ENCODE measurements around the gene RAB7B. TPM values are rescaled to one million over a fixed set of nuclear protein-coding genes. Genes with fewer than 3 reads are reported as not detected.

RAB7B gene
- polyA plus RNA-seq, 2 of the 4 experiments (the other 2 are of a cell fraction), result 0.08 to 0.30 TPM

DNA sequence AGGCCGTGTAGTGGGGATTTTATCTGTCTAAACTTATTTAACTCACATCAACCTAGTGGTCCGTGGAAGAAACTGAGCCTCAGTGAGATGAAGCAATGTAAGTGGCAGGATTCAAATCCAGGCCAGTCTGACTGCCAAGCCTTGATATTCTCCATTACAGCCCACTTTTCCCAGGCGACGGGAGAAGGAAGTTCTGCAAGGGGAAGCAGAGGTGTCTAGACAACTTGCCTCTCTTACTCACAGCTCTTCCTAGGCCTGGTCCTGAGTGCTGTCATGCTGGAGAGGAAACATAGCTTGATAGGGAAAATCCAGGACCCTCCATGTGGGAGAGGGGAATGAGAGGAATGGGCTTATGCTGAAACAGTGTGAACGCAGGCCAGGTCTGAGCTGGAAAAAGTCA lies 11.4 kb upstream of the RAB7B start:
- H3K27ac ChIP-seq, result no peak overlapping the region
- no peak overlapping the region for H3K4me3 ChIP-seq
- DNase-seq (ENCODE audit: low read depth in 1 of 2, low spot score in 1 of 2) (no peak), ATAC-seq (no peak), FAIRE-seq (no peak)
- ChIA-PET POLR2A (no interaction called here), CTCF (interaction anchor here (1.0 to 1.3 kb wide), 2 partner anchors 12 to 96 kb away, joined by 3 to 4 read pairs; partner anchors contain the start of gene RAB7B)
- H3K4me2 ChIP-seq, result no peak overlapping the region
- H3K9me3 ChIP-seq, result no peaks in the 10 kb centered on the region
- WGBS (ENCODE audit: missing lambda C conversion rate), result 65% methylated on average over 5 of the region's 5 CpGs
- no peaks in the 10 kb centered on the region for H3K4me1 ChIP-seq
- TF ChIP-seq RARB (CRISPR knock-in tag; IDR thresholded peaks at IDR 0.05) (no peak), SREBF2 (IDR thresholded peaks at IDR 0.05) (no peak), BHLHE40 (IDR thresholded peaks at IDR 0.05; ENCODE audit: low read depth, low read length) (no peak), PHF8 (IDR thresholded peaks at IDR 0.05; ENCODE audit: borderline replicate concordance, low read depth) (no peak)
- TF ChIP-seq, protein P1, sequence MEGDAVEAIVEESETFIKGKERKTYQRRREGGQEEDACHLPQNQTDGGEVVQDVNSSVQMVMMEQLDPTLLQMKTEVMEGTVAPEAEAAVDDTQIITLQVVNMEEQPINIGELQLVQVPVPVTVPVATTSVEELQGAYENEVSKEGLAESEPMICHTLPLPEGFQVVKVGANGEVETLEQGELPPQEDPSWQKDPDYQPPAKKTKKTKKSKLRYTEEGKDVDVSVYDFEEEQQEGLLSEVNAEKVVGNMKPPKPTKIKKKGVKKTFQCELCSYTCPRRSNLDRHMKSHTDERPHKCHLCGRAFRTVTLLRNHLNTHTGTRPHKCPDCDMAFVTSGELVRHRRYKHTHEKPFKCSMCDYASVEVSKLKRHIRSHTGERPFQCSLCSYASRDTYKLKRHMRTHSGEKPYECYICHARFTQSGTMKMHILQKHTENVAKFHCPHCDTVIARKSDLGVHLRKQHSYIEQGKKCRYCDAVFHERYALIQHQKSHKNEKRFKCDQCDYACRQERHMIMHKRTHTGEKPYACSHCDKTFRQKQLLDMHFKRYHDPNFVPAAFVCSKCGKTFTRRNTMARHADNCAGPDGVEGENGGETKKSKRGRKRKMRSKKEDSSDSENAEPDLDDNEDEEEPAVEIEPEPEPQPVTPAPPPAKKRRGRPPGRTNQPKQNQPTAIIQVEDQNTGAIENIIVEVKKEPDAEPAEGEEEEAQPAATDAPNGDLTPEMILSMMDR (IDR thresholded peaks at IDR 0.05), result no peak

DNA sequence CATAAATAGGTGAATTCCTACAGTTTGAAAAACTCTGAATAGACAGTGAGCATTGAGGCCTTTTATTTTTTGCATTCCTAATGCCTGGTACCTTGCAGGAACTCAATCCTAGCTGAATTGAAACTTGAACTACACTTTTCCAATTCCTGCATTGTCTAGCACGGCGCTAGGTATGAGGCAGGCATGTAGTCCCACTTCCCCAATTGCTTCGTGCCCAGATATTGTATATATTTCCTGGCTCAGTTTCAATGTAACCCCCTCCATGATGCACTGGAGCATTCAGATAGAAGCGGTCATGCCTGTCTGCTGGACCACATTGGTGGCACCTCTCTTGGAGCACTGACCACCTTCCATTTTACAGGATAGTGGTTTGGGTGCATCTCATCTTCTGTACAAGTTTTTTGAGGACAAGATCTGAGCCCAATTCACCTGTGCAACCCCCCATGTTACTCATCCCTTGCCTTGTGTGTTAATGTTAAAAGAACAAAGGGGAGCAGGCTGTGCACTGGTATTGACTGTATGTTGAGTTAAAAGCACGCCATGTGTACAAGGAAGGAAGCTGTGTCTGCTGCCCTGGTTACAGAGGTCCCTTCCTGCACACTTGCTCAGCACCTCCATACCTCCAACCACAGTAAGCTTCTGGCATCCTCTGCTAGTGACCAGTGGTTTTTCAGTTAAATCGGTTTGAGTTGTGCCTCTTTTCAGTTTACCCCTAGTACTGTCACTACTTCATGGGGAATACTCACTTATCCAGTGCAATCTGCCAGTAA lies 10.0 kb upstream of the RAB7B start:
- Histone ChIP-seq H3K4me1 (no peaks in the 10 kb centered on the region), H3K9me3 (no peaks in the 10 kb centered on the region), H3K4me3 (no peak overlapping the region), H3K27ac (no peak overlapping the region), H3K4me2 (no peak overlapping the region)
- 57% methylated on average over 6 of the region's 6 CpGs for WGBS (ENCODE audit: missing lambda C conversion rate)
- ATAC-seq (no peak), DNase-seq (ENCODE audit: low read depth in 1 of 2, low spot score in 1 of 2) (no peak), FAIRE-seq (no peak)
- TF ChIP-seq RARB (CRISPR knock-in tag; IDR thresholded peaks at IDR 0.05), result no peak
- no peak for TF ChIP-seq ZFP36 (IDR thresholded peaks at IDR 0.05; ENCODE audit: borderline replicate concordance, partially characterized antibody)
- no peak for TF ChIP-seq BHLHE40 (IDR thresholded peaks at IDR 0.05; ENCODE audit: low read depth, low read length)
- no peak for TF ChIP-seq NPAS2 (CRISPR knock-in tag; IDR thresholded peaks at IDR 0.05; ENCODE audit: borderline replicate concordance)
- no peak for TF ChIP-seq POLR2A (IDR thresholded peaks at IDR 0.05; ENCODE audit: low read length)
- TF ChIP-seq, protein P2, sequence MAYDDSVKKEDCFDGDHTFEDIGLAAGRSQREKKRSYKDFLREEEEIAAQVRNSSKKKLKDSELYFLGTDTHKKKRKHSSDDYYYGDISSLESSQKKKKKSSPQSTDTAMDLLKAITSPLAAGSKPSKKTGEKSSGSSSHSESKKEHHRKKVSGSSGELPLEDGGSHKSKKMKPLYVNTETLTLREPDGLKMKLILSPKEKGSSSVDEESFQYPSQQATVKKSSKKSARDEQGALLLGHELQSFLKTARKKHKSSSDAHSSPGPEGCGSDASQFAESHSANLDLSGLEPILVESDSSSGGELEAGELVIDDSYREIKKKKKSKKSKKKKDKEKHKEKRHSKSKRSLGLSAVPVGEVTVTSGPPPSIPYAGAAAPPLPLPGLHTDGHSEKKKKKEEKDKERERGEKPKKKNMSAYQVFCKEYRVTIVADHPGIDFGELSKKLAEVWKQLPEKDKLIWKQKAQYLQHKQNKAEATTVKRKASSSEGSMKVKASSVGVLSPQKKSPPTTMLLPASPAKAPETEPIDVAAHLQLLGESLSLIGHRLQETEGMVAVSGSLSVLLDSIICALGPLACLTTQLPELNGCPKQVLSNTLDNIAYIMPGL (CRISPR knock-in tag; IDR thresholded peaks at IDR 0.05; ENCODE audit: borderline replicate concordance), result no peak
- no peak for TF ChIP-seq EHF (CRISPR knock-in tag; IDR thresholded peaks at IDR 0.05)
- TF ChIP-seq FOSL2 (IDR thresholded peaks at IDR 0.05), result no peak
- TF ChIP-seq FOSL2 (CRISPR knock-in tag; IDR thresholded peaks at IDR 0.05), result no peak
- no peak for TF ChIP-seq ZNF302 (CRISPR knock-in tag; IDR thresholded peaks at IDR 0.05)
- ChIA-PET CTCF (interaction anchor here (0.8 to 1.1 kb wide), 2 partner anchors 10 to 17 kb away, joined by 3 read pairs; partner anchors contain the start of gene CTSE), POLR2A (no interaction called here)

DNA sequence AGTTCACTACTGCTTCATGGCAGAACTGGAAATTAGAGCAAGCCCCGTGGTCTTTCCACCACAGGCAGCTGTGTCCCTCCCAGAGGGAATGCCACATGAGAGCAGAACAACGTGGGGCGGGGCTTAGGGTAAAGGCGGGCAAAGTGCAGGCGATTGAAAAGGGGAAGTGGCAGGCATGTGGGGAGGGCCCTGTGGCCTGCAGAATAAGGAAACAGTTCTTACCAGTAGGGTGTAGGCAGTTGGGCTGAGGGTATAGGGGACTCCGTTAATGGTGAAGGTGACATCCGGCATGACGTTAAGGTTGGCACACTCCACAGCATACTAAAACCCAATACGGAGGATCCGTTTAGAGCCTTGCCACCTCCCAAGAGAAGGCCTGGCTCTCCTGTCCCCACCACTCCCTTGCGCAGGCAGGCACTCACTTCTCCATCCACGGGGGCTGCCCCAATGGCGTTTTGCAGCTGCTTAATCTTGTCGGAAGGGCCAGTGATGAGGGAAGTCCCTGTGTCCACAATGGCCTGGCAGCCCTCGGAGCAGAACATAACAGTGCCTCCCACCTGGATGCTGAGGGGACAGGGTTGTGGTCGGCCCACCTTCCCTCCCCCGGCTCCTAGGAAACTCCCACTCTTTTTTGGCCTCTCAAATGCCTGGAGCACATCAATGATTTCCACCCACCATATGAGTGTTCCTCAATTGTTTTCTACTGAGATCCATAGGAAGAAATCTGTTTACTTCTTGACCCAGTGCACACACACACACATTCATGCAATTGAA lies 9.1 kb upstream of the RAB7B start:
- Histone ChIP-seq H3K9me3 (no peaks in the 10 kb centered on the region), H3K27ac (no peak overlapping the region)
- CTCF ChIA-PET, result interaction anchor here (1.2 to 1.6 kb wide), 2 partner anchors 18 to 35 kb away, joined by 5 read pairs; no protein-coding TSS in a partner anchor

More for the DNA sequence above, 9.1 kb upstream of the RAB7B start:
- H3K4me1 ChIP-seq, result no peaks in the 10 kb centered on the region
- no peak overlapping the region for H3K4me2 ChIP-seq
- no peak overlapping the region for H3K4me3 ChIP-seq
- no peak for TF ChIP-seq KDM1A (IDR thresholded peaks at IDR 0.05; ENCODE audit: low read depth)
- TF ChIP-seq, protein P2 (CRISPR knock-in tag; IDR thresholded peaks at IDR 0.05; ENCODE audit: borderline replicate concordance), result no peak
- no peak for TF ChIP-seq BHLHE40 (IDR thresholded peaks at IDR 0.05; ENCODE audit: low read depth, low read length)
- no peak for TF ChIP-seq NR3C1 (IDR thresholded peaks at IDR 0.05)
- TF ChIP-seq FOXS1 (CRISPR knock-in tag; IDR thresholded peaks at IDR 0.05), result no peak
- TF ChIP-seq ZC3H11A (IDR thresholded peaks at IDR 0.05), result no peak
- no peak for TF ChIP-seq EP300 (IDR thresholded peaks at IDR 0.05)
- no peak for TF ChIP-seq PHF8 (IDR thresholded peaks at IDR 0.05; ENCODE audit: borderline replicate concordance, low read depth)
- TF ChIP-seq, protein P3, sequence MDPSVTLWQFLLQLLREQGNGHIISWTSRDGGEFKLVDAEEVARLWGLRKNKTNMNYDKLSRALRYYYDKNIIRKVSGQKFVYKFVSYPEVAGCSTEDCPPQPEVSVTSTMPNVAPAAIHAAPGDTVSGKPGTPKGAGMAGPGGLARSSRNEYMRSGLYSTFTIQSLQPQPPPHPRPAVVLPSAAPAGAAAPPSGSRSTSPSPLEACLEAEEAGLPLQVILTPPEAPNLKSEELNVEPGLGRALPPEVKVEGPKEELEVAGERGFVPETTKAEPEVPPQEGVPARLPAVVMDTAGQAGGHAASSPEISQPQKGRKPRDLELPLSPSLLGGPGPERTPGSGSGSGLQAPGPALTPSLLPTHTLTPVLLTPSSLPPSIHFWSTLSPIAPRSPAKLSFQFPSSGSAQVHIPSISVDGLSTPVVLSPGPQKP (IDR thresholded peaks at IDR 0.05; ENCODE audit: low read depth, low read length), result no peak
- no peak for TF ChIP-seq JUN (IDR thresholded peaks at IDR 0.05)
- TF ChIP-seq RNF2 (IDR thresholded peaks at IDR 0.05; ENCODE audit: borderline replicate concordance, low read depth), result no peak
- TF ChIP-seq, protein P4, sequence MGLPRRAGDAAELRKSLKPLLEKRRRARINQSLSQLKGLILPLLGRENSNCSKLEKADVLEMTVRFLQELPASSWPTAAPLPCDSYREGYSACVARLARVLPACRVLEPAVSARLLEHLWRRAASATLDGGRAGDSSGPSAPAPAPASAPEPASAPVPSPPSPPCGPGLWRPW (IDR thresholded peaks at IDR 0.05), result no peak
- WGBS (ENCODE audit: missing lambda C conversion rate), result 66% methylated on average over 17 of the region's 17 CpGs
- POLR2A ChIA-PET, result no interaction called here
- FAIRE-seq (no peak), ATAC-seq (peak in 1 of 2 experiments; percentile 26; a peak in 1 of 6 replicates), DNase-seq (ENCODE audit: low read depth in 1 of 2, low spot score in 1 of 2) (no peak)
